HG02678 (cell line): ENCODE data around the gene NCR3LG1.

ENCODE experiments used
- ATAC-seq: cut with Tn5 transposase; IDR thresholded peaks from one replicate; pipeline ENCODE4 v1.9.1; 2021; ENCODE audit warnings: mild to moderate bottlenecking, moderate library complexity; ENCODE audit not compliant: unreplicated experiment

NCR3LG1 gene

GRCh38 chr11:17391493-17392355 lies 40.1 kb downstream of the NCR3LG1 start:
- ATAC-seq: no peak

- no peak for ATAC-seq
Observed at GRCh38 chr11:17392872-17393271, 41.3 kb downstream of the NCR3LG1 start.

- ATAC-seq: no peak
Observed at GRCh38 chr11:17393472-17393871, 41.9 kb downstream of the NCR3LG1 start.

GRCh38 chr11:17394743-17395390 lies 43.3 kb downstream of the NCR3LG1 start:
- ATAC-seq: no peak

GRCh38 chr11:17395554-17395961 lies 44.0 kb downstream of the NCR3LG1 start:
- ATAC-seq: no peak

GRCh38 chr11:17395978-17396377 lies 44.4 kb downstream of the NCR3LG1 start:
- no peak for ATAC-seq

- no peak for ATAC-seq
Observed at GRCh38 chr11:17396598-17397310, 45.2 kb downstream of the NCR3LG1 start.

- no peak for ATAC-seq
Observed at GRCh38 chr11:17397311-17398002, 45.9 kb downstream of the NCR3LG1 start.

- ATAC-seq: no peak
Observed at GRCh38 chr11:17399236-17399635, 47.6 kb downstream of the NCR3LG1 start.

GRCh38 chr11:17400048-17400775 lies 48.6 kb downstream of the NCR3LG1 start:
- ATAC-seq: no peak

GRCh38 chr11:17401316-17401715 lies 49.7 kb downstream of the NCR3LG1 start:
- no peak for ATAC-seq

- no peak for ATAC-seq
Observed at GRCh38 chr11:17401841-17402240, 50.2 kb downstream of the NCR3LG1 start.

- no peak for ATAC-seq
Observed at GRCh38 chr11:17402486-17402885, 50.9 kb downstream of the NCR3LG1 start.

GRCh38 chr11:17403980-17404759 lies 52.6 kb downstream of the NCR3LG1 start:
- ATAC-seq: no peak

GRCh38 chr11:17405232-17406005 lies 53.8 kb downstream of the NCR3LG1 start:
- no peak for ATAC-seq

GRCh38 chr11:17406082-17406817 lies 54.6 kb downstream of the NCR3LG1 start:
- no peak for ATAC-seq

- ATAC-seq: no peak
Observed at GRCh38 chr11:17406818-17407149, 55.2 kb downstream of the NCR3LG1 start.

GRCh38 chr11:17407575-17407974 lies 56.0 kb downstream of the NCR3LG1 start:
- ATAC-seq: no peak
